CD4-positive, alpha-beta memory T cell (primary cell): ENCODE data around the gene ZNF709. TPM values are rescaled to one million over a fixed set of nuclear protein-coding genes. Genes with fewer than 3 reads are reported as not detected.
A peak's percentile ranks its signal among the peaks of the same experiment; 100 is the strongest.
"Not testable (repeated sequence)": the region's sequence is repeated elsewhere in the genome, so short reads cannot be mapped to it uniquely, and the experiment has no call there.

Experiments
- CTCF ChIA-PET: fragments of 350-600 bp; sonication (Branson Sonifier 250); formaldehyde crosslinking; loops from one replicate; lab custom pipeline; 2021; ENCODE audit warnings: inconsistent platforms; ENCODE audit not compliant: partially characterized antibody; lab: Charles Lee
- POLR2A ChIA-PET: fragments of 350-600 bp; sonication (Branson Sonifier 250); formaldehyde crosslinking; loops from one replicate; lab custom pipeline; 2021; ENCODE audit not compliant: partially characterized antibody; lab: Charles Lee
- DNase-seq, 5 donors: peaks; one replicate each; pipeline versions ENCODE4 v3.0.0 to v3.0.0-alpha.2; 2020 to 2022; ENCODE audit warnings: mixed read lengths in 1 of 5
- H3K27ac ChIP-seq: one replicate; pipeline ENCODE4 v1.7.0; 2013; ENCODE audit warnings: low read depth, low read length
- H3K27me3 ChIP-seq: 2 replicates; pipeline ENCODE4 v1.7.0; 2013; ENCODE audit warnings: mild to moderate bottlenecking, low read length, moderate library complexity; ENCODE audit not compliant: insufficient read depth
- H3K36me3 ChIP-seq: 2 replicates; pipeline ENCODE4 v1.7.0; 2013; ENCODE audit warnings: mild to moderate bottlenecking, low read length, moderate library complexity; ENCODE audit not compliant: insufficient read depth
- H3K4me1 ChIP-seq: 2 replicates; pipeline ENCODE4 v1.7.0; 2013; ENCODE audit warnings: mild to moderate bottlenecking, low read length, moderate library complexity; ENCODE audit not compliant: insufficient read depth
- H3K4me3 ChIP-seq, 2 donors: one replicate each; pipeline ENCODE4 v1.7.0; 2013; ENCODE audit warnings: low read length in 2 of 2, mild to moderate bottlenecking in 1 of 2
- H3K9me3 ChIP-seq, 2 donors: one replicate each; pipeline ENCODE4 v1.7.0; 2013; ENCODE audit warnings: low read length in 2 of 2, control low read depth in 1 of 2; ENCODE audit not compliant: control insufficient read depth in 1 of 2
- H3K27ac Mint-ChIP-seq, 7 donors: one replicate each; pipeline ENCODE4 v1.8.0; 2020 to 2021; ENCODE audit warnings: mixed read lengths in 7 of 7, mild to moderate bottlenecking in 6 of 7, inconsistent platforms in 3 of 7, moderate library complexity in 3 of 7
- H3K27me3 Mint-ChIP-seq, 2 donors: one replicate each; pipeline ENCODE4 v1.8.0; 2020 to 2021; ENCODE audit warnings: mixed read lengths in 2 of 2
- H3K36me3 Mint-ChIP-seq, 2 donors: one replicate each; pipeline ENCODE4 v1.8.0; 2020 to 2021; ENCODE audit warnings: mixed read lengths in 2 of 2, inconsistent platforms in 1 of 2, mild to moderate bottlenecking in 1 of 2
- H3K4me1 Mint-ChIP-seq, 4 donors: one replicate each; pipeline ENCODE4 v1.8.0; 2020 to 2021; ENCODE audit warnings: mixed read lengths in 4 of 4, mild to moderate bottlenecking in 1 of 4
- H3K4me3 Mint-ChIP-seq, 8 donors: one replicate each; pipeline ENCODE4 v1.8.0; 2020 to 2021; ENCODE audit warnings: mixed read lengths in 8 of 8, mild to moderate bottlenecking in 7 of 8, moderate library complexity in 6 of 8, inconsistent platforms in 3 of 8
- H3K9me3 Mint-ChIP-seq, 8 donors: one replicate each; pipeline ENCODE4 v1.8.0; 2020 to 2021; ENCODE audit warnings: mixed read lengths in 8 of 8, mild to moderate bottlenecking in 5 of 8, inconsistent platforms in 3 of 8, moderate library complexity in 1 of 8
- intact Hi-C: fragments of 100-400 bp; cut with micrococcal nuclease; formaldehyde crosslinking; loops from one replicate; pipeline ENCODE4 v1.15.1; 2023
- polyA plus RNA-seq, 2 donors: library from polyadenylated mRNA; unstranded; fragments of 300-500 nt; fragmentation: Illumina TruSeq; gene quantifications; one replicate each; pipeline ENCODE4 v1.2.3, GENCODE V29; 2021
- total RNA-seq, 2 experiments: library from RNA; stranded (reverse); gene quantifications; one replicate each; pipeline ENCODE4 v1.2.3, GENCODE V29; 2021

The ZNF709 gene
- total and polyA plus RNA-seq, 4 experiments from 2014 or later, result 1.1 to 9.6 (median 4.7) TPM

DNA sequence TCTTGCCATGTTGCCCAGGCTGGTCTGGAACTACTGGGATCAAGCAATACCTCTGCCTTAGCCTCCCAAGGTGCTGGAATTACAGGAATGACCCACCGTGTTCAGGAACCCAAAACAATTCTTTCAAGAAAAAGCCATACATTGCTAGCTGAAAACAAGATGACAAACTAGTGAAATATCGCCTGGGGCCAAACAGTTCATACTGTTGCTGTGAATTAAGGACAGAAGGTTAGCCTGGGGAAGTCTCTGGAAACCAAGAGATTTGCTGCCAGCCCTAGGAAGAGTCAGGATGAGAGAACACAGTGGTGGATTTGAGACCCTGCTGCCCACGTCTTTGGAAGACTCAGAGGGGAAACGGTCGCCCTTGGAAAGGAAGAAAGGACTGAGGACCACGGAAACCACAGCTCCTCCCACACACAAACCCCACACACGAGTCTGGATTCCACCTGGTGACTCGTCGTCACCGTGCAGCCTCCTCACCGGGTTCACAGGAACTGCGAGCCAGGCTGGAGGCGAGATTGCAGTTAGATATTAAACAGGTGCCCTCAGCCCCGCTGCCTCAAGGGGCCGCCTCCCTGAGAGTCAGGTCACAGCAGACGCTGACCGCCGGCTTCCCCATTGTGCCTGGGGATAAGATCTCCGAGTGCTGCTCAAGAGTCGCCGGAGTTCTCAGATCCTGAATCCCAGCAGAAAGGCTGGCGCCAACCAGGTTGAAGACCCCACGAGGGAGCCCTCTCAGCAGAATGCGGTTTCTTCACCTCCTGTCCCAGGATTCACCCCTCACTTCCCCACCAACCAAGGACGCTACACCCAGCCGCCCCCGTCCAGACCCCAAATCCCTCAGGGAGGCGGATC, 44.7 kb downstream of the ZNF709 start:
- not testable (repeated sequence) for H3K27me3 ChIP-seq, H3K36me3 ChIP-seq, H3K4me1 ChIP-seq, H3K9me3 ChIP-seq, H3K27me3 Mint-ChIP-seq
- H3K27ac Mint-ChIP-seq, result peak overlapping the region; percentile 65 to 94 (median 84)
- peak; percentile 18 to 69 (median 31) for DNase-seq
- Histone ChIP-seq H3K27ac (peak overlapping the region; percentile 57), H3K4me3 (peak overlapping the region in 1 of 2 donors; percentile 76)
- ChIA-PET POLR2A (interaction anchor here (0.9 to 2.1 kb wide), 6 partner anchors 45 to 145 kb away, joined by 3 to 17 read pairs (median 6); partner anchors contain the start of genes ZNF44, ZNF442, ZNF563 and ZNF564), CTCF (interaction anchor here (2.2 kb wide), 1 partner anchor 56 kb away, joined by 8 read pairs; no protein-coding TSS in a partner anchor)
- peaks cover 11 to 12% of the 10 kb centered on the region in 2 donors for H3K36me3 Mint-ChIP-seq
- peaks cover 7 to 28% (median 19%) of the 10 kb centered on the region in 4 donors for H3K4me1 Mint-ChIP-seq
- peaks cover 3 to 18% (median 10%) of the 10 kb centered on the region in 8 donors for H3K9me3 Mint-ChIP-seq
- H3K4me3 Mint-ChIP-seq, result peak overlapping the region; percentile 87 to 100 (median 100)
- intact Hi-C loops, result loop anchor here (2.0 kb wide), 3 partner anchors 45 to 237 kb away; partner anchors contain the start of genes ZNF442 and ZNF709

DNA sequence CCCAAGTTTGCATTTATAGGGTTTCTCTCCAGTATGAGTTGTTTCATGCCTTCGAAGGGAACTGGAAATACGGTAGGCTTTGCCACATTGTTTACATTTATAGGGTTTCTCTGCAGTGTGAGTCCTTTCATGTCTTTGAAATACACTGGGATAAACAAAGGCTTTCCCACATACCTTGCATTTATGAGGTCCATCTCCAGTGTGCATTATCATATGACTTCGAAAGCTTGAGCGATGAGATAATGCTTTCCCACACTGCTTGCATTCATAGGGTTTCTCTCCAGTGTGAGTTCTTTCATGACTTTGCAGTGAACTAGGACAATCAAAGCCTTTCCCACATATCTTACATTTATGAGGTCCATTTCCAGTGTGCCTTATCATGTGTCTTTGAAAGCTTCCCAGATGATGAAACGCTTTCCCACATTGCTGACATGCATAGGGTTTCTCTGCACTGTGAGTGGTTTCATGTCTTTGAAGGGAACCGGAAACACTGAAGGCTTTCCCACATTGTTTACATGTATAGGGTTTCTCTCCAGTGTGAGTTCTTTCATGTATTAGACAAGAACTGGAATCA, 53.8 kb downstream of the ZNF709 start:
- H3K27me3 Mint-ChIP-seq, H3K4me1 ChIP-seq, H3K27ac ChIP-seq, DNase-seq, H3K4me1 Mint-ChIP-seq, H3K27me3 ChIP-seq, CTCF ChIA-PET, intact Hi-C loops, H3K4me3 Mint-ChIP-seq, POLR2A ChIA-PET, H3K4me3 ChIP-seq, H3K27ac Mint-ChIP-seq: not testable (repeated sequence)
- H3K36me3 ChIP-seq, result peaks cover 13% of the 10 kb centered on the region
- H3K36me3 Mint-ChIP-seq, result peaks cover 59 to 67% of the 10 kb centered on the region in 2 donors
- peaks cover 3 to 67% (median 56%) of the 10 kb centered on the region in 8 donors for H3K9me3 Mint-ChIP-seq
- H3K9me3 ChIP-seq, result peaks cover 5 to 13% of the 10 kb centered on the region in 2 donors

DNA sequence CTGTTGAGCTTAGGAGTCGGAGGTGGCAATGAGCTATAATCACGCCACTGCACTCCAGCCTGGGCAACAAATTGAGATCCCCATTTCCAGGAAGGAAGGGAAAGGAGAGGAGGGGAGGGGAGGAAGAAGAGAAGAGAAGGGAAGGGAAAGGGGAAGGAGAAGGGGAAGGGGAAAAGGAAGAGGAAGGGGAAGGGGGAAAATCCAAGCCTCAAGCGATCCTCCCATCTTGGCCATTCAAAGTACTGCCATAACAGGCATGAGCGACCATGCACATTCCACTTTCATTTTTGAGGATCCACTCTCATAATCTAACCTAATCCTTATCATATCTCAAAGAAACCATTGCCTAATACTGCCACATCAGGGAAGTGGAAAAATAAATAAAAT, 58.7 kb downstream of the ZNF709 start:
- no peak overlapping the region for H3K4me3 Mint-ChIP-seq
- H3K27me3 Mint-ChIP-seq, result no peaks in the 10 kb centered on the region
- POLR2A ChIA-PET, result no interaction called here
- DNase-seq, result no peak
- CTCF ChIA-PET, result no interaction called here
- H3K9me3 ChIP-seq, result peaks cover 2 to 6% of the 10 kb centered on the region in 2 donors
- H3K4me1 Mint-ChIP-seq, result peaks cover 0 to 2% (median 0%) of the 10 kb centered on the region in 4 donors
- H3K36me3 ChIP-seq, result peaks cover 5% of the 10 kb centered on the region
- H3K27me3 ChIP-seq, result no peaks in the 10 kb centered on the region
- H3K9me3 Mint-ChIP-seq, result peaks cover 0 to 74% (median 51%) of the 10 kb centered on the region in 8 donors
- H3K4me1 ChIP-seq, result no peaks in the 10 kb centered on the region
- H3K27ac ChIP-seq, result no peak overlapping the region
- peaks cover 45 to 46% of the 10 kb centered on the region in 2 donors for H3K36me3 Mint-ChIP-seq
- intact Hi-C loops, result no loop called here
- no peak overlapping the region for H3K4me3 ChIP-seq
- no peak overlapping the region for H3K27ac Mint-ChIP-seq

- H3K27ac Mint-ChIP-seq, result no peak overlapping the region
- Histone ChIP-seq H3K27ac (no peak overlapping the region), H3K4me1 (no peaks in the 10 kb centered on the region), H3K36me3 (peaks cover 2% of the 10 kb centered on the region), H3K27me3 (no peaks in the 10 kb centered on the region), H3K4me3 (no peak overlapping the region), H3K9me3 (peaks cover 0 to under 1% of the 10 kb centered on the region in 2 donors)
- peaks cover 40 to 43% of the 10 kb centered on the region in 2 donors for H3K36me3 Mint-ChIP-seq
- peaks cover 0 to 72% (median 51%) of the 10 kb centered on the region in 8 donors for H3K9me3 Mint-ChIP-seq
- no peaks in the 10 kb centered on the region for H3K27me3 Mint-ChIP-seq
- H3K4me1 Mint-ChIP-seq, result peaks cover 0 to 2% (median 0%) of the 10 kb centered on the region in 4 donors
- intact Hi-C loops, result no loop called here
- POLR2A ChIA-PET, result no interaction called here
- DNase-seq, result no peak
- CTCF ChIA-PET, result no interaction called here
- no peak overlapping the region for H3K4me3 Mint-ChIP-seq
Observed at GRCh38 chr19:12425236-12425887, 59.3 kb downstream of the ZNF709 start.

DNA sequence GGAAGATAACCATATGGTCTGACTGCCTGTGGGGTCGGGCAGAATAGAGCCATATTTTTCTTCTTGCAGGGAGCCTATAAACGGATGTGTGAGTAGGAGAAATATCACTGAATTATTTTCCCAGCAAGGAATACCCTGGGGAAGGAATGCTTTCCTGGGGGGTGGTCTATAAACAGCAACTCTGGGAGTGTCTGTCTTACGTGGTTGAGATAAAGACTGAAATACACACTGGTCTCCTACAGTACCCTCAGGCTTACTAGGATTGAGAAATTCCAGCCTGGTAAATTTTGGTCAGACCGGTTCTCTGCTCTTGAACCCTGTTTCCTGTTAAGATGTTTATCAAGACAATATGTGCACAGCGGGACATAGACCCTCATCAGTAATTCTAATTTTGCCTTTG, 67.3 kb downstream of the ZNF709 start:
- H3K4me3 ChIP-seq, H3K4me1 ChIP-seq, H3K9me3 ChIP-seq, H3K27me3 Mint-ChIP-seq, intact Hi-C loops, H3K36me3 ChIP-seq, POLR2A ChIA-PET, H3K4me1 Mint-ChIP-seq, H3K27me3 ChIP-seq, DNase-seq, CTCF ChIA-PET, H3K27ac ChIP-seq, H3K27ac Mint-ChIP-seq, H3K4me3 Mint-ChIP-seq: not testable (repeated sequence)
- Mint-ChIP-seq H3K36me3 (peaks cover 17 to 22% of the 10 kb centered on the region in 2 donors), H3K9me3 (peaks cover 3 to 54% (median 36%) of the 10 kb centered on the region in 8 donors)

DNA sequence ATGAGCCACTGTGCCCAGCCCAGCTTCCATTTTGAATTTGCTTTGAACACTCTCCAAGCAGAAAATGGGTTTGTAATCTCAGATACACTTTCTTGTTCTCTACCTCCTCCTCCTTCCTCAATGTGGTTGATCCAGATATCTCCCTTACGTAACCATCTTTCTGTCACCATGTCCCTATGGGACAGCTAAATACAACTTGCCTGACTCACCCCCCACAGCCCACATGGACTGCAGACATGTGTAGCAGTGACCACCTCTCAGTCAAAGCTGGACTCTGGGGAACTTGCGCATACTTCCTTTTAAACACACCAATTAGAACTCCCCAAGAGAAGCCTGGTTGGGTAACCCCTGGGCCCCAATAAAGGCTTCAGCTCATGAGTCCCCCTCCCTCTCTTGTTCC, 72.7 kb downstream of the ZNF709 start:
- Histone ChIP-seq H3K27ac (no peak overlapping the region), H3K4me3 (no peak overlapping the region), H3K9me3 (no peaks in the 10 kb centered on the region), H3K36me3 (no peaks in the 10 kb centered on the region), H3K4me1 (no peaks in the 10 kb centered on the region), H3K27me3 (no peaks in the 10 kb centered on the region)
- DNase-seq, result no peak
- CTCF ChIA-PET, result no interaction called here
- POLR2A ChIA-PET, result no interaction called here
- Mint-ChIP-seq H3K36me3 (peaks cover 4 to 7% of the 10 kb centered on the region in 2 donors), H3K27me3 (no peaks in the 10 kb centered on the region), H3K9me3 (peaks cover 6 to 22% (median 12%) of the 10 kb centered on the region in 8 donors), H3K4me3 (peak overlapping the region in 1 of 8 donors; percentile 52), H3K4me1 (no peaks in the 10 kb centered on the region), H3K27ac (peak overlapping the region in 1 of 7 donors; percentile 70)
- intact Hi-C loops, result no loop called here
